NOMO-1 treated with dmso at 0.1 percent for 144 hours (cell line): ENCODE measurements around the gene COL1A1.

Experiments
- DNase-seq: peaks from one replicate; lab custom pipeline; 2025; ENCODE audit not compliant: unreplicated experiment; lab: John Stamatoyannopoulos, UW

Gene COL1A1

GRCh38 chr17:50200457-50201275, 765 bp downstream of the COL1A1 start:
- DNase-seq: peak; percentile 85

DNA sequence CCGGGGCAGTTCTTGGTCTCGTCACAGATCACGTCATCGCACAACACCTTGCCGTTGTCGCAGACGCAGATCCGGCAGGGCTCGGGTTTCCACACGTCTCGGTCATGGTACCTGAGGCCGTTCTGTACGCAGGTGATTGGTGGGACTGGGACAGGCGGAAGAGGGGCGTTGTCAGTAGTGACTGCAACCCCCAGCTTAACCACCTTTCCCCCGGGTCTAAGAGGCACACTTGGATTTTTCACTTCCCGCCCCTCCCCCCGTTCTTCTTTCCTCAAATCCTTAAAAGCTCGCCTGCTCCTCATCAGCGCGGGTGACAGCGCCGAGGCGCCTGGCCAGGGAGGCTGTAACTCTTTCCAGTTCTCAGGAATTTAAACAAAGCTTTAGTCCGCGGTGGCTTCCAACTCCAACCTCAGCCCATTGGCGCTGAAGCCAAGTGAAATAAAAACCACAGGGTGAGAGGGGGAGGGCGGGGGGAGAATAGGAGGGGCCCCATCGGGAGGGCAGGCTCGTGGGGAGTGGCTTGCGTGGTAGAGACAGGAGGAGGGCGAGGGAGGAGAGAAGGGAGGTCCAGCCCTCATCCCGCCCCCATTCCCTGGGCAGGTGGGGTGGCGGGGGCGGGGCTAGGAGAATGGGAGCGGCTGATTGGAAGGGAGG, 1.5 kb downstream of the COL1A1 start:
- peak; percentile 76 for DNase-seq

- no peak for DNase-seq
Observed at GRCh38 chr17:50199211-50199802, 2.1 kb downstream of the COL1A1 start.

DNA sequence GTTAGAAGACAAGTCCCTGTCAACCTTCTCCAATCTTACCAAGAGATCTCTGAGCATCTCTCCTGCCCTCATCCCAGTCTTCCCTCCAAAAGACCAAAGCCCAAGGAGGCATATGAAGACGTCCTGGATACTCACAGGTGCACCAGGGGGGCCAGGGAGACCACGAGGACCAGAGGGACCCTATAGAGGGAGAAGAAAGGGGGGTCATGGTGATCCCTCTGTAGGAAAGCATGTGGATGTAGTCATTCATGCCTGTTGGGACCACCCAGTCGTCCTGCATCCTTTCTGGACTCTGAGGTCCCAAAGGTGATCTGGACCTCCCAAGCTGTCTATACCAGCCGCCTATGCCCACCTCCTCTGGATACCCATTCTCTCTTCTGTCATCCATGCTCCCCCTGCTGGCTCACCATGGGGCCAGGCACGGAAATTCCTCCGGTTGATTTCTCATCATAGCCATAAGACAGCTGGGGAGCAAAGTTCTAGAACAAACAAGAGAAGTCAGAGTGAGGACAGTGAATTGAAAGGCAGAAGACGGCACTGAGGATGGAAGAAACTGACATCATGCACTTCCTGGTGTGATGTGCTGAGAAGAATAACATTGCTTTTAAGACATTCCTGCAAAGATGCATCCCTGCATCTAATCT, 3.3 kb downstream of the COL1A1 start:
- peak; percentile 39 for DNase-seq

GRCh38 chr17:50196826-50197225, 4.6 kb downstream of the COL1A1 start:
- no peak for DNase-seq

DNA sequence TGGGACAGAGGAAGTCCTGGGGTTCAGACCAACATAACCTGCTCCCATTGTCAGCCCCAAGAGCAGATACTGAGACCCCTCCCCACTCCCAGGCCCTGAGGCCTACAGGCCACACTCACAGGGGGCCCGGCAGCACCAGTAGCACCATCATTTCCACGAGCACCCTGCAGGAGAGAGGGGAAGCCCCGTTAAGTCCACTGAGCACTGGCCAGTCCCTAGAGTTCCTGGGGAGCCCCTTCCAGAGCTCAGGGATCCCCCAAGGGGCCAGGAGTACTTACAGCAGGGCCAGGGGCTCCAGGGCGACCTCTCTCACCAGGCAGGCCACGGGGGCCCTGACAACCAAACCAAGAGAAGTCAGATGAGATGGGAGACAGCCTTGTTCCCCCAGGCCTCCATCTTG, 5.4 kb downstream of the COL1A1 start:
- DNase-seq: no peak

DNA sequence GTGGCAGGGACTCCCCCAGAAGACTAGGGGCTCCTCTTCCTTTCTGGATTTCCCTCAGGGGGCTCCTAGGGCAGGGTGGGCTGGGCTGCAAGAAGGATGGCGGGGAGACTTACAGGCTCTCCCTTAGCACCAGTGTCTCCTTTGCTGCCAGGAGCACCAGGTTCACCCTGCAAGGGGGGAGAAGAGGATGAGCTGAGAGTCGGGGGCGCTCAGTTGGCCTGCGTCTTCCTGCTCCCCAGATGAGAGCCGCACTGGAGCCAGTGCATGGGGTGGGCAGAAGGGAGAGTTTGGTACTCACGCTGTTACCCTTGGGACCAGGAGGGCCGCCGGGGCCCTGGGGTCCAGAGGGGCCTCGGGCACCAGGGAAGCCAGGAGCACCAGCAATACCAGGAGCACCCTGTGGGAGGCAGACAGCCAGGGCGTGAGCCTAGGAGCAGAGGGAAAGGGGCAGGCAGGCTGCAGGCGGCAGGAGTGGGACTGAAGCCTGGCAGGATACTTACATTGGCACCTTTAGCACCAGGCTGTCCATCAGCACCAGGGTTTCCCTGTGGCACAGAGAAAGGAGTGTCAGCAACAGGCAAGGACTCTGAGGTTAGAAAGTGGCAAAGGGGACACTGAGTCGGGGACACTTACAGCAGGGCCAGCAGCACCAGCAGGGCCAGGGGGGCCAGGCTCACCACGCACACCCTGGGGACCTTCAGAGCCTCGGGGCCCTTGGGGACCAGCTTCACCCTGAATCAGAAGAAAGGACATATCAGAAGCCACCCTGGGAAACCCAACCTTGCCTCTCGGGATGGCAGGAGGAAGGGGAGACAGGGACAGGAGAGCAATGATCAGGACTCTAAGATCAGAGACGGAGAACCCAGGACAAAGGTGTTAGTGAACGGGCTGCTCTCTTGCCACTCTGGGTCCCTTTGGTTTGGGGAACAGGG, 6.2 kb downstream of the COL1A1 start:
- DNase-seq: no peak

- DNase-seq: no peak
Observed at GRCh38 chr17:50194140-50194933, 7.1 kb downstream of the COL1A1 start.

GRCh38 chr17:50192618-50193291, 8.7 kb downstream of the COL1A1 start:
- no peak for DNase-seq

DNA sequence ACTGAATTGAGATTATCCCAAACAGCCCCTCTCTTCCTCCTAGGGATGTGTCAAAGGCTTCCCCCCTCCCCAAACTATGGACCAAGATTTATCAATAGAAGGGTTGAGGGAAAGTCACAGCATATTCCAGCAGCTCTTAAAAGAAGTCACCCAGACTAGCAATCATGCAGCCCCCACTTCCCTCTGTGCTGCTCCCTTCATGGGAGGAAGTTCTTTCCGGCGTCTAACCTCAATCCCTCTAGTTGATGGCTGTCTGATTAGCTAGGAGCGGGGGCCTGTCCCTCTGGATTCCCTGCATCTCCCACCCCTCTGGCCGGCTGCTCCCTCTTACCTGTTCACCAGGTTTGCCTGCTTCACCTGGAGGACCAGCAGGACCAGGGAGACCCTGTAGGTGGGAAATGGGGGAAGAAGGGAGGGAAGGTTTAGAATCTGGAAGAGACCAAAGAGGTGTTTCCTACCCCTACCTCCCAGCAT, 9.2 kb downstream of the COL1A1 start:
- no peak for DNase-seq

GRCh38 chr17:50191359-50192143, 9.9 kb downstream of the COL1A1 start:
- no peak for DNase-seq

DNA sequence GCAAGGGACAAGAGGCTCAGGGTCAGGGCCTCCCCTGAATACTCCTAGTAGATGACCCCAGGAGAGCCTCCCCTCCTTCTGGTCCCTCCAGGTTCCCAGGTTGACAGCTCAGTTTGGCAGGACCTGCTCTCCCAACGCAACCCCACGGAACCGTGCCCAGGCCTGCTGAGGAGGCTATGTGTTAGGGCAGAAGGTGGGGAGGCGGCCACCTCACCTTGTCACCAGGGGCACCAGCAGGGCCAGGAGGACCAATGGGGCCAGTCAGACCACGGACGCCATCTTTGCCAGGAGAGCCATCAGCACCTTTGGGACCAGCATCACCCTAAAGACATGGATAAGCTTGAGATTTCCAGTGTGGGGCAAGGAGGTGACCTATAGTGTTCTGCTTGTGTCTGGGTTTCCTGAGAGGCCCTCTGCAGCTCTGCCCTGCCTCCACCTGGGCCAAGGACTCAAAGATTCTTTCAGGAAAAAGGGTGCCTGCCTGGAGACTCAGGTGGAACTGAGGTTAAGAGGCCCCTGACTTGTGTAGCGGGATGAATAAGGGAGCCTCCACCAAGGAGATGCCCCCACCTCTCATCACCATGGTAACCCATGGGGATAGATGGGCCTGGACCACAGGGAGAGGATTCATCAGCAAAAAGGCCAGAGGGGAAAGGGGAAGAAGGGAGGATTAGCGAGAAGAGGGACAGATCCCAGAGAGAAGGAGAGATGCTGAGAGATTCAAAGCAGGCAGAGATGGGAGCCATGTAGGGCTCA, 10.7 kb downstream of the COL1A1 start:
- DNase-seq: no peak

DNA sequence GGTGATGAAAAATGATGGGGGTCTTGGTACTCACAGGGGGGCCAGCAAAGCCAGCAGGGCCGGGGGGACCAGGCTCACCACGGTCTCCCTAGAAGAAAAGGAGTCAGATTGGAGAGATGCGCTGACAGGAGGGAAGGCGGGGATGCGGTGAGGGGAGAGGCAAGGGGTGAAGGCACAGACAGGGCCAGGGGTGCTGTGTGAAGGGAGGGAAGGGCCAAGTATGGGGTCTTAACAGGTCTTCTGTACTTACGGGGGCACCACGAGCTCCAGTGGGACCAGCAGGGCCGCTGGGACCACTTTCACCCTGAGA, 11.2 kb downstream of the COL1A1 start:
- no peak for DNase-seq

DNA sequence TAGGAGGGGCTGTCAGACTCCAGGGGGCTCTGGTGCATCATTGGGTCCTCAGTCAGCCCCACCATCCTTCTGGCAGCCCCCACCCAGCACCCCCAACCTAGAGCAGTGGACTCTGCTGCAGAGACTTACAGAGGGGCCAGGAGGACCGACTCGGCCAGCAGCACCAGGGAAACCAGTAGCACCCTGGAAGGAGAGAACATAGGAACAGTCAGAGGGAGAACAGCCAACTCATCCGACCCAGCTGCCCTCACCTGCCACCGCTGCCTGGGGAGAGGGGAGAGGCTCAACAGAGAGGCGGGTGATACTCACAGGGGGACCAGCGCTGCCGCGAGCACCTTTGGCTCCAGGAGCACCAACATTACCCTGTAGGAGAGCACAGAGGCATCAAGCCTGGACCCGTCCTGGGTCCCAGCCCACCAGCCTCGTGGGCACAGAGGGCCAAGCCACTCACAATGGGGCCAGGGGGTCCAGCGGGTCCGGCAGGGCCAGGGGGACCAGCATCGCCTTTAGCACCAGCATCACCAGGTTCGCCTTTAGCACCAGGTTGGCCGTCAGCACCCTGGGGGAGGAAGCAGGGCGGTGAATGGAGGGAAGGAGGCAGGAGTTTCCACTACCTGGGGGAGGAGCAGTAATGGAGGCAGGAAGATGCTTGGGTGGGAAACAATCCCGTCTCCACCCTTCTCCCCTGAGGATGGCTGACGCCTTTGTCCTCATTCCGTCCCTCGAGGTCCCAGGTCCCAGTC, 11.7 kb downstream of the COL1A1 start:
- no peak for DNase-seq

GRCh38 chr17:50188921-50189549, 12.4 kb downstream of the COL1A1 start:
- DNase-seq: no peak

GRCh38 chr17:50188531-50188920, 12.9 kb downstream of the COL1A1 start:
- DNase-seq: no peak
